ENCODE measurements around the gene LIN28A.

The LIN28A gene

GRCh38 chr1:26476958-26477357, 66.3 kb downstream of the LIN28A start:
- no peak for TF ChIP-seq CTCF (IDR thresholded peaks at IDR 0.05; ENCODE audit: extremely low read depth, insufficient read depth, missing control alignments)
- in situ Hi-C loops (cut with MboI; ENCODE audit: low pct_unique_long_range_greater_than_20kb, low sequenced_read_pairs, unreplicated experiment): no loop called here
- DNase-seq (ENCODE audit: low spot score): no peak

DNA sequence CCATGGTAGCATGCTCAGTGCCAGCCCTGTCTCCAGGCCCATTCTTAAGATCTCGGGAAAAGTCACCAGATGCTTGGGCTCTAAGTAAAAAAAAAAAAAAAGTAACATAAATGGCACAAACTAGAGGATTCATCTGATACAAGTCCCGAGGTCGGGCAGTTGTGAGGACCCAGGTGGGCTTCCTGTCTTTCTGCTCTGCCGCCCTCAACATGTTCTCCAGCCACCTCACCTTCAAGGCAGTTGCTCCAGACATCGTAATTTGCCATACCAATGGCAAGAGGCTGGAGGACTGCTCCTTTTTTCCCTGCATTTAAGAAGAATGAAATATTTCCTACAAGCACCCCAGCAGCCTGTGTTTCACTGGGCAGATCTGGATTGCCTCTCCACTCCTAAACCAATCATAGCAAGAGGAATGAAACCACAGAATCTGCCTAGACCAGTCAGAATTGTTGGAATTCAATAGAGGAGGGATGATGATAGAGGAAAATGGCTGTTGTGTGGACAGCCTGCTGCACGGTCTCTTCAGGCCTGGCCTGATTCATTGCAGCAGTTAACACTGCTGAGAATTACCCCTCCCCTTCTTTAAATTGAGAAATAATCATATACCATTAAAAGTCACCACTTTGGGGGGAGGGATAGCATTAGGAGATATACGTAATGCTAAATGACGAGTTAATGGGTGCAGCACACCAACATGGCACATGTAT, 67.0 kb downstream of the LIN28A start:
- DNase-seq (ENCODE audit: low spot score): no peak
- in situ Hi-C loops (cut with MboI; ENCODE audit: low pct_unique_long_range_greater_than_20kb, low sequenced_read_pairs, unreplicated experiment): no loop called here
- no peak for TF ChIP-seq CTCF (IDR thresholded peaks at IDR 0.05; ENCODE audit: extremely low read depth, insufficient read depth, missing control alignments)

GRCh38 chr1:26478159-26478558, 67.5 kb downstream of the LIN28A start:
- DNase-seq (ENCODE audit: low spot score): no peak
- no peak for TF ChIP-seq CTCF (IDR thresholded peaks at IDR 0.05; ENCODE audit: extremely low read depth, insufficient read depth, missing control alignments)
- in situ Hi-C loops (cut with MboI; ENCODE audit: low pct_unique_long_range_greater_than_20kb, low sequenced_read_pairs, unreplicated experiment): no loop called here

- DNase-seq (ENCODE audit: low spot score): no peak
- no peak for TF ChIP-seq CTCF (IDR thresholded peaks at IDR 0.05; ENCODE audit: extremely low read depth, insufficient read depth, missing control alignments)
- in situ Hi-C loops (cut with MboI; ENCODE audit: low pct_unique_long_range_greater_than_20kb, low sequenced_read_pairs, unreplicated experiment): no loop called here
Measured at GRCh38 chr1:26478988-26479387, 68.4 kb downstream of the LIN28A start.
